ENCODE results near the gene IST1.

IST1 gene

DNA sequence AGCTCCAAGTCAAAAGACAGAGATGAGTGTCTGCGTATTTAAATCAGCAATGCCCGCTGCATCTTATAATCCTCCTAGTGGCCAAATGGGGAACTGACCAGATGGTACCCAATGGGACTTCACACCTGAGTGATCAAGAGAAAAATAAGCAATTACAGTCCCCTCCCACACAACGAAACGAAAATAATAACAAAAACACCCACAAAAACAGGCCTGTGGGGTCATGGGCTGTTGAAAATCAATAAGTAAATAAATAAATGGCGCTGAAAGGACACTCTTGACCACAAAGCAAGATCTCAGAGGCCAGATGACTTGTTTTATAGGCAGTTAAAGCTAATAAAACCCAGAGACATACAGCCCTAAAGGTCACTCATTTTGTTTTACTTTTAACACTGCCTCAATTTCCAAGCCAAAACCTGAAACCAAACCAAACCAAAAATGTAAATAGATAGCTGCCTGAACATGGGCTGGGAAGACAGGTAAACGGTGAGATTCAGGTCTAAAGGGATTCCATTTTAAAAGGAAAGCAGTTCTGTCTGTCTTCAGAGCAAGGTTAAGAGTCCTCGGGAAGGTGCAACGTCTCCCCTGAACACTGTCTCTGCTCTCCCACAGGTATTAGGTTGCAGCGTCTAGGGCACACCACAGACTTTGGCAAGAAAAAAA lies 12.7 kb upstream of the IST1 start:
- peak; percentile 84 for DNase-seq (ENCODE audit: low spot score)
- TF ChIP-seq, protein P1, sequence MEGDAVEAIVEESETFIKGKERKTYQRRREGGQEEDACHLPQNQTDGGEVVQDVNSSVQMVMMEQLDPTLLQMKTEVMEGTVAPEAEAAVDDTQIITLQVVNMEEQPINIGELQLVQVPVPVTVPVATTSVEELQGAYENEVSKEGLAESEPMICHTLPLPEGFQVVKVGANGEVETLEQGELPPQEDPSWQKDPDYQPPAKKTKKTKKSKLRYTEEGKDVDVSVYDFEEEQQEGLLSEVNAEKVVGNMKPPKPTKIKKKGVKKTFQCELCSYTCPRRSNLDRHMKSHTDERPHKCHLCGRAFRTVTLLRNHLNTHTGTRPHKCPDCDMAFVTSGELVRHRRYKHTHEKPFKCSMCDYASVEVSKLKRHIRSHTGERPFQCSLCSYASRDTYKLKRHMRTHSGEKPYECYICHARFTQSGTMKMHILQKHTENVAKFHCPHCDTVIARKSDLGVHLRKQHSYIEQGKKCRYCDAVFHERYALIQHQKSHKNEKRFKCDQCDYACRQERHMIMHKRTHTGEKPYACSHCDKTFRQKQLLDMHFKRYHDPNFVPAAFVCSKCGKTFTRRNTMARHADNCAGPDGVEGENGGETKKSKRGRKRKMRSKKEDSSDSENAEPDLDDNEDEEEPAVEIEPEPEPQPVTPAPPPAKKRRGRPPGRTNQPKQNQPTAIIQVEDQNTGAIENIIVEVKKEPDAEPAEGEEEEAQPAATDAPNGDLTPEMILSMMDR (IDR thresholded peaks at IDR 0.05; ENCODE audit: extremely low read depth, missing control alignments): peak; percentile 82

DNA sequence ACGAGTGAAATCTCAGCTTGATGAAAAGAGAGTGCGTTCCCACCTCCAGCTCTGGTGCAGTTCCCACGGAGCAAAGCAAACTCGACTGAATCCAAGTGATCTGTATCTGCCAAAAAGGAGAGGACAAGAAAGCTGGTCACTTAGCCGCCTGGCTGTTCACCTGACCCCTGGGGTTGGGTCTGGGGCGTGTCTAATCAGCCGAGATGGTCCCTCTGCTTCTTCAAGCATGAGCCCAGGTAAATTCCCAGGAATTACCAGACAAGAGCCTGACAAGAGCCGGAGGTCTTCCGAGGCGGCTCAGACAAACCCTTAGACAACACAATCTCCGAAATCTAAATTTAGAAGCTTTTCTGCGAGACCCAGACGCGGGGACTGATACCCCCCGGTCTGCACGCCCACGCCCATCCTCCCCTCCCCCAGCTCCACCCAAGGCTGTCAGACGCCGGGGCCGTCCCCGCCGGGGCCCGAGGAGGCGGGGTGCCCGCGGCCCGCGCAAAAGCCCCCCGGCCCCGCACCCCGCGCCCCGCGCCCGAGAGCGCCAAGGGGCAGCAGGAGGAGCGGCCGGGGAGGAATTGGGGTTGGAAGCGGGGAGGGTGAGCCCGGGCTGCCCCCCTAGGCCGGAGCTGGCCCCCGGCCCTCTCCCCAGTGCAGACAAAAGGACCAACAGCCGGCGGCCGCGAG lies 12.0 kb upstream of the IST1 start:
- peak; percentile 80 for DNase-seq (ENCODE audit: low spot score)
- TF ChIP-seq, protein P1 (IDR thresholded peaks at IDR 0.05; ENCODE audit: extremely low read depth, missing control alignments): peak; percentile 28

DNA sequence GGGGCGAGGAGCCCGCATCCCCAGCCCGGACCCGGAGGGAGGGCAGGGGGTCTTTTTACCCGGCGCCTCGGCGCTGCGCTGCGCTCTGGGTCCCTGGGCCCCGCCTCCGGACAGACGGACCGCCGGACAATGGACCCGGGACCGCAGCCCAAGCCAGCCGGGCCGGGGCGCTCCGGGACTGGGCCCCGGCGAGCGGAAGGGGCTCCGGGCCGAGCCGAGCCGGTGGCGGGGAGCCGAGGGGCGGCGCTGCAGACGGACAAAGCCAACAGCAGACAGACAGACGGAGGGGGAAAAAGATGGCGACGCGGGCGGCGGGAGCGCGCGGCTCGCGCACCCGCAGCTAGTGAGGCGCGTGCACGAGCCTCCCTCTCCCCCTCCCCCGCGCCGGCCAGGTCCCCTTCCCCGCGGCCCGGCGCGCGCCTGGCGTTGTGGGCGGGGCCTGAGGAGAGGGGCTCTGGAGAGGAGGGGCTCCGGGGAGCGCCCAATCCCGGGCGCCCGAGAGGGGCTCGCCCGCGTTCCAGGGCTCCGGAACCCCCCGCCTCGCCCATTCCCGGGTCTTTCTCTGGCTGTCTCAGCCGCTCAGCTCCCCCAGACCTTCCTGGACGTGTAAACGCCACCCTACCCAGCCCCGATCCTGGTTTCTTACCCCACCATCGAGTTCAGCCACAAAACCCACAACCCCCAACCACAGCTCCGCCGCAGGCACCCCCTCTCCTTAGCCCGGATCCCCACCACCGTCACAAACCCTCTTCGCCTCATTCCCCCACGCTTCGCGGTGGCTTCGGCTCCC lies 11.3 kb upstream of the IST1 start, which contains the start of gene ZNF821:
TSS of gene ZNF821 (minus strand) at position 334 of the 790 bp plus-strand sequence. CDS start 4,236 bp downstream, outside the sequence.
- TF ChIP-seq, protein P1 (IDR thresholded peaks at IDR 0.05; ENCODE audit: extremely low read depth, missing control alignments): no peak
- peak; percentile 93 for DNase-seq (ENCODE audit: low spot score)

DNA sequence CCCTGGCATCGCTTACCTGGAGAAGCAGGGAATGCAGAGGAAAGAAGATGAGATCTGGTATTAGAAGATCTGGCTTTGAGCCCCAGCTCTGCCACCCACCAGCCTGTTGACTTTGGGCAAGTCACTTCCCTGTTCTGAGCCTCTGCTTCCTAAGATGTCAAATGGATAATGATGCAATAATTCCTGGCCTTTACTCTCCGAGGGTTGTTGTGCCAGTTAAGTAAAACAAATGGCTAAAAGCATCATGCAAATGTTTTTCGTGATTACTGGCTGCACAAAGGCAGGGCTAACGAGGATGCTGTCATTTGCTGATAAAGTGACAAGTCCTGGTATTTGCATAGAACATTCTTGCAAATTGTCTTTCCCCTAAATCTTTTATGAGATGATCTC lies 10.1 kb upstream of the IST1 start:
- DNase-seq (ENCODE audit: low spot score): no peak
- TF ChIP-seq, protein P1 (IDR thresholded peaks at IDR 0.05; ENCODE audit: extremely low read depth, missing control alignments): no peak

DNA sequence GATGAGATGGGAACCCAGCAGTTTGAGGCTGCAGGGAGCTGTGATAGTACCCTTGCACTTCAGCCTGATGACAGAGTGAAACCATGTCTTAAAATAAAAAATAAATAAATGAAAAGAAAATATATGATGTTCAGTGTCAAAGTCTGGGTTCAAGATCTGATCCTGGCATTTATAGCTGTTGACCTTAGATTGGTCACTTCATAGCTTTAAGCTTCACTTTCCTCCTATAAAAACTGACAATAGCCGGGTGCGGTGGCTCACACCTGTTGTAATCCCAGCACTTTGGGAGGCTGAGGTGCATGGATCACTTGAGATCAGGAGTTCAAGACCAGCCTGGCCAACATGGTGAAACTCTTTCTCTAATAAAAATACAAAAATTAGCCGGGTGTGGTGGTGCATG lies 6.2 kb upstream of the IST1 start:
- TF ChIP-seq, protein P1 (IDR thresholded peaks at IDR 0.05; ENCODE audit: extremely low read depth, missing control alignments): no peak
- DNase-seq (ENCODE audit: low spot score): no peak

DNA sequence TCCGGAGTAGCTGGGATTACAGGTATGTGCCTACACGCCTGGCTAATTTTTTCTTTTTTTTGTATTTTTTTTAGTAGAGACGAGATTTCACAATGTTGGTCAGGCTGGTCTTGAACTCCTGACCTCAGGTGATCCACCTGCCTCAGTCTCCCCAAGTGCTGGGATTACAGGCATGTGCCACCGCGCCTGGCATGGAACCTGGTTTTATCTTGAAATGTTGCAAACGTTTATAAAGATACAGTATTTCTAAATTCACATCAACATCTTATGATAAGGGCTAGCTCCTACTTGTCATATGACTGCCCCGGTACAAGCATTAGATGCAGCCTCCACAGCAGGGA lies 1.5 kb upstream of the IST1 start:
- TF ChIP-seq, protein P1 (IDR thresholded peaks at IDR 0.05; ENCODE audit: extremely low read depth, missing control alignments): no peak
- no peak for DNase-seq (ENCODE audit: low spot score)
